HG02678 (cell line): ENCODE results near the gene AP1S1.

ENCODE experiments used
- ATAC-seq: cut with Tn5 transposase; IDR thresholded peaks from one replicate; pipeline ENCODE4 v1.9.1; 2021; ENCODE audit warnings: mild to moderate bottlenecking, moderate library complexity; ENCODE audit not compliant: unreplicated experiment

The AP1S1 gene

DNA sequence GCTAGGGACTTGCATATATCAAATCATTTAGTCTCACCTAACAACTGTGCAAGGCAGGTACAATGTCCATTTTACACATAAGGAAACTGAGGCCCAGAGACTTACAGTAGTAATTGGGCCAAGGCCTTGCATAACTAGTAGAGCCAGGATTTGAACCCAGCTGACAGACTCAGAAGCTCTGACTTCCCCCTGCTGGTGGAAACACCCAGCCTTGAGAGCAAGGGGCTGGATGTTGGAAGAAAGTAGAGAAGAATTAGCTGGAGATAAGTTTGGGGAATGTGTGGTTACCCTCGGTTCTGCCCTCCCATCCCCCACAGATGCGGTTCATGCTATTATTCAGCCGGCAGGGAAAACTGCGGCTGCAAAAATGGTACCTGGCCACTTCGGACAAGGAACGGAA is 2.0 kb downstream of the AP1S1 start:
- ATAC-seq: no peak

- no peak for ATAC-seq
Measured at GRCh38 chr7:101156866-101157589, 2.8 kb downstream of the AP1S1 start.

- no peak for ATAC-seq
Measured at GRCh38 chr7:101159696-101160674, 5.7 kb downstream of the AP1S1 start.

GRCh38 chr7:101160910-101161309 is 6.6 kb downstream of the AP1S1 start:
- no peak for ATAC-seq

DNA sequence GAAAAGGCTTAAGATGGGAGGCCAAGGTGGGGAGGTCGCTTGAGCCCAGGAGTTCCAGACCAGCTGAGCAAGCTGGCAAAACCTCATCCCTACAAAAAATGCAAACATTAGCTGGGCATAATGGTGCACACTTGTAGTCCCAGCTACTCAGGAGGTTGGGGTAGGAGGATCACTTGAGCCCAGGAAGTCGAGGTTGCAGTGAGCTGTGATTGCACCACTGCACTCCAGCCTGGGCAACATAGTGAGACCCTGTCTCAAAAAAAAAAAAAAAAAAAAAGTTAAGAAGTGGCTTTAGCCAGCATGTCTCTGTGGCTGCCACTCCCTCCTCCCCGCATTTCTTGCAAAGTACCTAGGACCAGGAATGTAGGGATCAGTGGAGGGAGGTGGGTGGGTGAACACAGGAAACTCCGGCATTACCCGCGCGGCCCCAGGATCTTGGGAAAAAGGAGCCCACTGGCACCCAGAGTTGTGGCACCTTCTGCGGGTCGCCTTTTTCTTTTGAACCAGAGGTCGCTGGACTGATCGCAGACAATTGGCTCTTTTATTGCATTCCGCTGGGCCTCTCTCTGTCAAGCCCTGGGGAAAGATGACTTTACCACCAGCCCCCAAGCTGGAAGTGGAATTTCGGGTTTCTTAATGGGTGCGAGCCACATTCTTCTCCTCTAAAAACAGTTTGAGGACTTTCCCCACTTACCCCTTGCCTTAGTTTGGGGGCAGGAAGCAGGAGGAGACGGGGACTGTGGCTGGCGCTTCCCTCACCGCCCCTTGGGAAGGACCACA is 7.6 kb downstream of the AP1S1 start:
- ATAC-seq: no peak

GRCh38 chr7:101162551-101163278 is 8.4 kb downstream of the AP1S1 start:
- no peak for ATAC-seq

GRCh38 chr7:101163279-101164070 is 9.2 kb downstream of the AP1S1 start:
- ATAC-seq: no peak

DNA sequence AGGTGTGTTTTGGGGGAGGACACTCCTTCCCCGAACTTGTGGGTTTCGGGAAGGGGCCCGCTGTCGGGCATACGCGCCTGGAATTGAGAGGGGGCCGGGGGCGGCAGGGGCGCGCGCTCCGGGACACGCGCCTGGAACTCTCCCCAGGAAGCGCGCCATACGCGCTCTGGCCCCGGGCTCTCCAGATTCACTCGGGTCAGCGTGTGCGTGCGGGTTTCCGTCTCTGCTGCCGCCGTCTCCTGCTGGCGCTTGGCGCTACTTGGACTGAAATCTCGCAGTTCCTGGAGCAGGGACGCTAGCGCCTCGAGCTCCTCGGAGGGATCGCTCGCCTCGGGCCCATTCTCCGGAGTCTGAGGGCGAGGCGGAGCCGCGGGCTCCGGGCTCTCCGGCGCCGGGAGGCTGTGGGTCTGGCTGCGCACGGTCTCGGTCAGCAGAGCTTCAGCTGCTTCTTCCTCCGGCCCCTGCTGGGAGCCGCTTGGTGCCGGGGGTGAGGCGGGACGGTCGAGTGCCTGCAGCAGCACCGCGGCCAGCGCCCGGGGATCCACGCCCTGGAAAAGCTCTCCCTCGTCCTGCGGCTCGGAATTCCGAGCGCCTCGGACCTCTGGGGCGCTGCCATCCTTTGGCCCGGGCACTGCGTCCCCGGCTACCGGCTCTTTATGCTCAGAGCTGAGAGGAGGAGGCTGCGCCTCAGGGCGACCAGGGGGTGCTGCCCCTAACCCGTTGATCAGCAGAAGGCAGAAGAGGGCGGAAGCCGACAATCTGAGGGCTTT is 10.0 kb downstream of the AP1S1 start:
- no peak for ATAC-seq

DNA sequence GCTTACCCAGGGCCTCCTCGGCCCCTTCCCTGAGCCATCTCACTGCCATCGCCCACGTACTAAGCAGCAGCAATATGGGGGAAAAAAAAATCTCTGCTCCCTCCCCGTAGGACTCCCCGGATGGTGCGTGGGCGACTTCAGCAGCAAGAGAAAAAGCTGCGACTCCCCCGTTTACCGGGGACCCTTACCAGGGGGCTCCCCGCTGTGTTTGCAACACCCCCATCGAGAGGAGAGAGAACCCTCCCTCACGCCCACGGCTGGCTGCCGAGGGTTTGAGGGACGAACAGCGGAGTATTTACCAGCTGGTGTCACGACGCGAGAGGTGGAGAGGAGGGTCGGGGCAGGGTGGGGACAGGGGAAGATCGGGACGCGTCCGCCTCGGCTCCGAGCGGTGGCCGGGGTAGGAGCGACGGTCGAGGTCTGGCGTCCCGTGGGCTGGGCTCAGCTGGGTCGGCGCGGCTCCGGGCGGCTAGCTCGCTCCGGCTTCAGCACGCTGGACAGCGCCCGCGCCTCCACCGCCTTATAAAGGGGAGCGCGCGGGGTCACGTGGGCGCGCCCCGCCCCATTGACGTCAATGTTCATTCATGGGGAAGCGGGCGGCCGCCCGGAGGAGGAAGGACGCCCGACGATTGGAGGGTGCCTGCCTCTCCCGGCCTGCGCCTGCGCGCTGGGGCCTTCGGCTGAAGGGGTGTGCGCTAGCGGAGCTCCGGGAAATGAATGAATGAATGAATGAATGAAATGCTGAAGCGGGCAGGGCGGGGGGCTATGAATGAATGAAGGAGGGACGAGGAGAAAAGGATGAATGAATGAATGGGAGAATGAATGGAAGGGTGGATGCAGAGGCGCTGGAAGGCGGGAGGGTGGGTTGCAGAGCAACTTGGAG is 11.0 kb downstream of the AP1S1 start, which contains the start of gene VGF:
TSS of gene VGF (minus strand) at position 495 of the 883 bp plus-strand sequence. CDS start 726 bp downstream, outside the sequence.
- ATAC-seq: peak; percentile 73

DNA sequence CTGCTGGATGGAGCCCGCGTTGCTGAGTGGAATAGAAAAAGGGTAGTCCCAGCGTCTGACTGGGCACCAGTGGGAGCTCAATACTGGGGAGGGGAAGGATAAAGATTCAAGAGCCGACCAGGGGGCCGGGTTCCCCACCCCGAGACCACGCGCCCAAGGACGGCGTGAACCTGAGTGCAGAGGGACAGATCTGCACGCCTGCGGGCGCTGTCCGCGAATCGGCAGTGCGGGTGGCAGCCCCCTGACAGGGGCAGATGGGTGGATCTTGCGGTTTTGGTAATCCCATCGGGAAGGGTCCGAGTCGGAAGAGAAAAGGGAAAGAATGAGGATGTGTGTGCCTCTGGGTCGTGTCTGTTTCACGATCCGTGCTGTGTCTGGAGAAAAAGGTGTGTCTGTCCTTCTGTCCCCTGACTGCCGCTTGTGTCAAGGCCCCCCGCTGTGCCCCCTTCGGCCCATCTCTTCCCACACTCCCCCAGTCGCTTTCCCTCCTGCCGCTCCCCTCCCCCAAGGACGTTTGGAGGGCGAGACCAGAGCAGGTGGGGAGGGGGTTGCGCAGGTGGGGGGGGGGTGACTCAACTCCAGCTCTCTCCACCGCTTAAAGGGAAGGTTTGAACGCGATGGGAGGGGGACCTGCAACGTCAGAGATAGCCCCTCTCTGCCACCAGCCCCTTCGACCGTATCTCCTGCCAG is 11.8 kb downstream of the AP1S1 start:
- no peak for ATAC-seq

- no peak for ATAC-seq
Measured at GRCh38 chr7:101166648-101166908, 12.3 kb downstream of the AP1S1 start.

DNA sequence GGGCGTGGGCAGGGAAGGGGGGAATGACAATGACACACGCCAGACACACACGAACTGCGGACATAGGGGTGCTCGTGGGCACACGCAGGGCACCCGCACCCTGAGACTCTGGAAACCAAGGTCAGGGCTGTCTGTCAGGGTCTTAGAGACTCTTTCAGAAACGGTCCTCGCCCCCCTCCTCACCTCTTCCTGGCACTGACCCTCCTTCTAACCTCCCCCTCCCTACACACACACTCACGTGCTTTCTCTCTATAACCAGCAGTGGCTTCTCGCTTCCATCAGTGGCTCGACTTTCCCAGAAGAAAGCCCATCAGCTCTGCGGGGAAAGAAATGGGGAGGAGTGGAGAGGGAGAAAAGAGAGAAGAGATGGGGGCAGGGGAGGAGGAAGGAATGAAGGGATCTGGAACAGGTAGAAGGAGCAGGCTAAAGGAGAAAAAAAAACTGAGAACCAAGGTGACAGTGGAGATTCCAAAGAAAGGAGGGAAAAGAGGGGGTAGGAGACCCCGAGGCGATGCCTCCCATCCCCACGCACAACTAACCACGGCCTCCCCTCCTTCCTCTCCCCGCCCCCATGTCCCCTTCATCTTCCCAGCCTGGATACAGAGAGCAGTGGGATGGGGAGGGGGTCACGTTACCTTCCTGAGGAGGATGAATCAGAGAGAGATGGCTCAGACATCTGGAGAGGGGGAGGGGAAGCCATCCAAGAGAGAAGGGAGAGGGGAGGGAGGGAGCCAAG is 12.8 kb downstream of the AP1S1 start:
- no peak for ATAC-seq

DNA sequence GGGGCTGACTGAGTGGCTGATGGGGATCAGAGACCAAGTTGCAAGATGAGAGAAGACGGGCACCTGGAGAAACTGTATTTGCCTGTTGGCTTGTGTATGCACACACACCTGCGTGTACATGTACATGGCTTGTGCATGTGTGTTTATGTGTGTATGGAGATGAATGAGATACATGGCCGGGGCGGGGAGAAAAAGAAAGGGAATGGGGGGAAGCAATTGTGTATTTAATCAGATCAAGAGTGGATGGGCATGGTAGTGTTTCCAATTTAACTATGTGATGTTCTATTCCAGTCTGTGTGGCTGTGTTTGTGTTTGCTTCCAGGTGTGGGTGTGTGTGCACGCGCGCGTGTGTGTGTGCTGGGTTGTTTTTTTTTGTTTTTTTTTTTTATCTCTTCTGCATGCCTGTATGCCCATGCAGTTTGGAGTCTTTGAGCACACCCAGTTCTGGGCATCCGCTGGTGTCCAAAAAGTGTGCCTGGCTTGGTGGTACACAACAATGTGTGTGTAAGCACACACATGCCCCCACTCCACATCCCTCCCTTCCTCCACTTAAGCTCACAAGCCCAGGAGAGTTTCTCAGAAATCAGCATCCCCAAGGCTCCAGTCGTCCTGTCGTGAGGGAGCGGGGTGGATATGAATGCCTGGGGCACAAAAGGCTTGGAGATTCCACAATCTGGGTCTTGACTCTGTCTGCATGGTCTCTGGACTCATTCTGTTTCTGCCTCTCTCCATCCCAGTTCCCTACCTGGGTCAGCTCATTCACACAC is 13.6 kb downstream of the AP1S1 start:
- ATAC-seq: no peak

- ATAC-seq: no peak
Measured at GRCh38 chr7:101168412-101169049, 14.3 kb downstream of the AP1S1 start.

DNA sequence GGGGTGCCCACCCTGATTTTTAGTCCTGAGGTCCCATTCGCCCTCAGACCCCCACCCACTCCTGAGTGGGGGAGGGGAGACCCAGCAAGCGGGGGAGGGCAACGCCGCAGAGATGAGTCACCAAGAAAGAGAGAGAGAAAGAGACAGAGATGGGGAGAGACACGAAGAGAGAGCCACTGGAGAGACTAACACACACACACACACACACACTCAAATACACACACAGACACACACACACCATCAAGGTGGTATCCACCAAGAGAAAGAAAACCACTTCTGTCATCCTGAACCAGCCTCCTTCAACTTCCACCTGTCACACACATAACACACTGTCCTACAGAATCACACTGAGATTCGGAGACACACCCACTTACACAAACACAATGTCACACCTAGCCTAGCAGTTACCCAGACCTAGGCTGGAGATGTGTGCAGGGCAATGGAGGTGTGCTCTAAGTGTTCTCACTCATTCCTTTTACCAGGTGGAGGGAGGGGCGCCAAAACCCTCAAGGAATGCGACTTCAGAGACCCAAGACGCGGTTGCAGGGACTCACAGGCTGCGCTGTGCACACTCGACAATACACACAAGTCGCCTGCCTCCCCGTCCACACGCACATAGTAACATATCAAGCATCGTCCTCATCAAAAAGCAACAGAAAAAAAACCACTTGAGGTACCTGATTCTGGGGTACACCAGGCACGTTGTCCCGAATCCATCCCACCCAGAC is 15.0 kb downstream of the AP1S1 start:
- no peak for ATAC-seq
